Esophagus muscularis mucosa (tissue), 4 donors: ENCODE results near the gene ALDH5A1. TPM values are rescaled to one million over a fixed set of nuclear protein-coding genes. Genes with fewer than 3 reads are reported as not detected.

Source experiments
- DNase-seq: peaks from one replicate; pipeline ENCODE4 v3.0.0-alpha.2; 2017; ENCODE audit errors: extremely low spot score
- H3K27ac ChIP-seq, 4 donors: fragments of 200-600 bp; sonication (generic); replicated peaks in 1 of 4; 1 replicate in 3 of 4; 2 replicates in 1 of 4; pipeline ENCODE4 v1.5.1; 2016 to 2019; ENCODE audit warnings: mild to moderate bottlenecking in 1 of 4
- H3K27me3 ChIP-seq, 4 donors: fragments of 200-600 bp; sonication (generic); one replicate each; pipeline versions ENCODE4 v1.5.1 to v1.6.0; 2016 to 2019
- H3K36me3 ChIP-seq, 4 donors: fragments of 200-600 bp; sonication (generic); one replicate each; pipeline ENCODE4 v1.5.1; 2016 to 2019
- H3K4me1 ChIP-seq, 4 donors: fragments of 200-600 bp; sonication (generic); one replicate each; pipeline ENCODE4 v1.5.1; 2016 to 2019
- H3K4me3 ChIP-seq, 4 donors: fragments of 200-600 bp; sonication (generic); 1 replicate in 2 of 4; 2 replicates in 2 of 4; pipeline ENCODE4 v1.5.1; 2016 to 2019; ENCODE audit warnings: mild to moderate bottlenecking in 4 of 4, moderate library complexity in 1 of 4
- H3K9me3 ChIP-seq, 4 donors: fragments of 200-600 bp; sonication (generic); 1 replicate in 3 of 4; 2 replicates in 1 of 4; pipeline ENCODE4 v1.5.1; 2016 to 2019
- CTCF ChIP-seq, 3 experiments: fragments of 200-600 bp in 2 of 3; fragments of 450-650 bp in 1 of 3; sonication (generic) in 2 of 3; IDR thresholded peaks; one replicate each; pipeline ENCODE4 v1.5.1; 2017 to 2019; ENCODE audit warnings: antibody characterized with exemption in 3 of 3, mild to moderate bottlenecking in 2 of 3, moderate library complexity in 1 of 3
- EP300 ChIP-seq: sonication (generic); formaldehyde crosslinking; IDR thresholded peaks from one replicate; pipeline ENCODE4 v1.6.1; 2017; ENCODE audit warnings: antibody characterized with exemption
- POLR2A ChIP-seq: fragments of 450-650 bp; IDR thresholded peaks from one replicate; pipeline ENCODE4 v1.6.1; 2017; ENCODE audit warnings: antibody characterized with exemption, moderate library complexity, mild to moderate bottlenecking, low read depth
- POLR2AphosphoS5 ChIP-seq, 2 donors: sonication (generic); formaldehyde crosslinking; IDR thresholded peaks; one replicate each; pipeline ENCODE4 v1.6.1; 2017; ENCODE audit warnings: antibody characterized with exemption in 2 of 2
- WGBS: methylation state at CpG from one replicate; pipeline ENCODE4 v1.1.5; 2018; 5-methylcytosine and 5-hydroxymethylcytosine counted together
- intact Hi-C: fragments of 100-400 bp; cut with DNase I; formaldehyde crosslinking; loops from one replicate; pipeline ENCODE4 v1.15.1; 2023
- total RNA-seq, 4 donors: library from RNA; depleted of rRNA; stranded (reverse); fragments of >200 nt; gene quantifications; one replicate each; pipeline versions ENCODE4 v1.1.0 to v1.2.1, GENCODE V29; 2016

Gene ALDH5A1
- total RNA-seq, 4 donors from 2014 or later: 2.5 to 3.5 (median 3.3) TPM

GRCh38 chr6:24451581-24452388 is 43.0 kb upstream of the ALDH5A1 start:
- 81% methylated on average over 13 of the region's 13 CpGs for WGBS
- no peak for DNase-seq
- intact Hi-C loops: no loop called here
- Histone ChIP-seq H3K4me1 (no peaks in the 10 kb centered on the region), H3K27me3 (no peaks in the 10 kb centered on the region), H3K9me3 (no peaks in the 10 kb centered on the region), H3K4me3 (no peak overlapping the region), H3K27ac (no peak overlapping the region), H3K36me3 (peaks cover 0 to 9% (median 2%) of the 10 kb centered on the region in 4 donors)
- TF ChIP-seq POLR2AphosphoS5 (IDR thresholded peaks at IDR 0.05) (no peak), POLR2A (no peak), CTCF (IDR thresholded peaks at IDR 0.05) (no peak), EP300 (no peak)

DNA sequence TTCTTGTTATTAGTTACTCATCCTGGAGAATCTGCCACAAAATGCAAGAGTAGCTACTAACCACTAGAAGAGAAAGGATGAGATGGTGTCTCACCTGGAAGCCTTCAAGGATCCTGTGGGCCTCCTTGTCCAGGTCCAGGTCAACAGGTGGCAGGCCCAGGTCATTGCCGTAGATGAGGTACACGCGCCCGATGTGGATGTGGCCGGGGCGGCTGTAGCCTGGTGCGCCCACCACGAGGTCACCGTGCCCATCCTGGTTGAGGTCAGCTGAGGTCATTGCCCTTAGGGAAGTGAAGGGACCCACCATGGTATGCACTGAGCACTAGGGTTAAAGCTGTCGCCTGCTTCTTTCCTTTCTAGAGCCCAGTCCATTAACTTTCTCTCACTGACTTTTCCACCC is 40.8 kb upstream of the ALDH5A1 start:
- Histone ChIP-seq H3K4me3 (no peak overlapping the region), H3K36me3 (peaks cover 0 to 6% (median 3%) of the 10 kb centered on the region in 4 donors), H3K27ac (no peak overlapping the region), H3K9me3 (no peaks in the 10 kb centered on the region), H3K27me3 (no peaks in the 10 kb centered on the region), H3K4me1 (no peaks in the 10 kb centered on the region)
- DNase-seq: no peak
- TF ChIP-seq CTCF (IDR thresholded peaks at IDR 0.05) (no peak), POLR2AphosphoS5 (IDR thresholded peaks at IDR 0.05) (no peak), EP300 (no peak), POLR2A (no peak)
- WGBS: 96% methylated on average over 10 of the region's 10 CpGs
- intact Hi-C loops: no loop called here

- Histone ChIP-seq H3K36me3 (peaks cover 0 to 6% (median 3%) of the 10 kb centered on the region in 4 donors), H3K27ac (no peak overlapping the region), H3K9me3 (no peaks in the 10 kb centered on the region), H3K27me3 (no peaks in the 10 kb centered on the region), H3K4me3 (no peak overlapping the region), H3K4me1 (no peaks in the 10 kb centered on the region)
- 85% methylated on average over 5 of the region's 5 CpGs for WGBS
- no peak for DNase-seq
- intact Hi-C loops: no loop called here
- no peak for TF ChIP-seq CTCF (IDR thresholded peaks at IDR 0.05)
- no peak for TF ChIP-seq EP300
- TF ChIP-seq POLR2AphosphoS5 (IDR thresholded peaks at IDR 0.05): no peak
- no peak for TF ChIP-seq POLR2A
Observed at GRCh38 chr6:24454452-24454851, 40.3 kb upstream of the ALDH5A1 start.

DNA sequence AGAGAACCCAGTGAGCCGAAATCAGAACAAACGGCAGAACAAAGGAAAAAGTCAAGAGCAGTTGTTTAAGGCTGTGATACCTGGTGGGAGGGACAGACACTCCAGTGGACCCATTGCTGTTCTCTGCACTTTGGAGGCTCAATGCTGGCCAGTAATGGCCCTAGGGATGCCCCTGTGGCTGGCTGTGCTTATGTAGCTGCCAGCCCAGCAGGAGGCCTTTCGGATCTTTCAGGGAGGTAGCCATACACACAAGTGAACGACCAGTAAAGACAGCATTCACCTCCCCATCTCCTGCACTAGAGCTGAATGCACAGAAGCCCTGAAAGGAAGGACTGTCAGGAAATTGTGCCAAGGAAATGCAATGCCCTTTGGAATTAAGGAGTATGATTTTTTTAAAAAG is 39.7 kb upstream of the ALDH5A1 start:
- Histone ChIP-seq H3K4me1 (no peaks in the 10 kb centered on the region), H3K27ac (no peak overlapping the region), H3K9me3 (no peaks in the 10 kb centered on the region), H3K27me3 (no peaks in the 10 kb centered on the region), H3K36me3 (peaks cover 0 to 9% (median 3%) of the 10 kb centered on the region in 4 donors), H3K4me3 (no peak overlapping the region)
- intact Hi-C loops: no loop called here
- no peak for DNase-seq
- TF ChIP-seq POLR2A (no peak), EP300 (no peak), POLR2AphosphoS5 (IDR thresholded peaks at IDR 0.05) (no peak), CTCF (IDR thresholded peaks at IDR 0.05) (no peak)
- 93% methylated on average over 4 of the region's 4 CpGs for WGBS

DNA sequence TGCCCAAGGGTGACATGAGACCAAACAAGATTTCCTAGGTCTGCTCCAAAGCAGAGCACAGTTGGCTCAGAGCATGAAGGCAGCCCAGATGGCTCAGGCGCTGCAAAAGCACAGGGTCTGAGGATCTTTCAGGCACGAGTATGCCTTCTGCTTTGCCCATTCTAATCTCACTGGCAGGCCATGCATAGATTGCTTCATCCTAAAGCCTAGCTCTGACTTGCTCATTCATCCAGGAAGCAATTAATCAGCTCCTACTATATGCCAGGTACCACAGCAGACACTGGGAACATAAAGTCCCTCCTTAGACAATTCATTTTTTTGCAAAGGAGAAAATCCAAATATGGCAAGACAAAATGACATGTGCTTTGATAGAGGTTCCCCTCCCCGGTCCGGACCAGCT is 36.6 kb upstream of the ALDH5A1 start:
- no peak for DNase-seq
- Histone ChIP-seq H3K36me3 (peaks cover 0 to 12% (median 3%) of the 10 kb centered on the region in 4 donors), H3K27ac (no peak overlapping the region), H3K4me1 (no peaks in the 10 kb centered on the region), H3K4me3 (no peak overlapping the region), H3K9me3 (no peaks in the 10 kb centered on the region), H3K27me3 (no peaks in the 10 kb centered on the region)
- 82% methylated on average over 4 of the region's 4 CpGs for whole genome bisulfite sequencing
- intact Hi-C loops: no loop called here
- TF ChIP-seq POLR2AphosphoS5 (IDR thresholded peaks at IDR 0.05) (no peak), POLR2A (no peak), EP300 (no peak), CTCF (IDR thresholded peaks at IDR 0.05) (no peak)
